GM19455 (cell line): ENCODE measurements around the gene TRPC4AP.
"Not testable (repeated sequence)": the region's sequence is repeated elsewhere in the genome, so short reads cannot be mapped to it uniquely, and the experiment has no call there.

Source experiments
- ATAC-seq: cut with Tn5 transposase; IDR thresholded peaks from one replicate; pipeline ENCODE4 v1.9.1; 2021; ENCODE audit not compliant: unreplicated experiment

Gene TRPC4AP

GRCh38 chr20:35092524-35093266 lies at the start of gene TRPC4AP:
TSS of gene TRPC4AP (minus strand) at chr20:35092807. CDS start at chr20:35092781, 26 bp downstream.
- ATAC-seq: peak; percentile 91

GRCh38 chr20:35135867-35136586 lies 43.4 kb upstream of the TRPC4AP start:
- no peak for ATAC-seq

- ATAC-seq: no peak
These were observed 42.3 kb upstream of the TRPC4AP start for GRCh38 chr20:35134880-35135279.

GRCh38 chr20:35134472-35134871 lies 41.9 kb upstream of the TRPC4AP start:
- ATAC-seq: no peak

- ATAC-seq: no peak
These were observed 41.1 kb upstream of the TRPC4AP start for GRCh38 chr20:35133735-35134134.

- no peak for ATAC-seq
These were observed 40.4 kb upstream of the TRPC4AP start for GRCh38 chr20:35133031-35133430.

- ATAC-seq: no peak
These were observed 39.3 kb upstream of the TRPC4AP start for GRCh38 chr20:35131934-35132333.

- no peak for ATAC-seq
These were observed 37.1 kb upstream of the TRPC4AP start for GRCh38 chr20:35129647-35130069.

- no peak for ATAC-seq
These were observed 33.1 kb upstream of the TRPC4AP start for GRCh38 chr20:35125753-35126152.

GRCh38 chr20:35122756-35123405 lies 30.3 kb upstream of the TRPC4AP start:
- no peak for ATAC-seq

- no peak for ATAC-seq
These were observed 28.6 kb upstream of the TRPC4AP start for GRCh38 chr20:35121186-35121585.

GRCh38 chr20:35120012-35120701 lies 27.6 kb upstream of the TRPC4AP start:
- ATAC-seq: no peak

- ATAC-seq: no peak
These were observed 25.0 kb upstream of the TRPC4AP start for GRCh38 chr20:35117629-35118028.

GRCh38 chr20:35117196-35117595 lies 24.6 kb upstream of the TRPC4AP start:
- ATAC-seq: no peak

GRCh38 chr20:35116258-35116657 lies 23.7 kb upstream of the TRPC4AP start:
- no peak for ATAC-seq

- no peak for ATAC-seq
These were observed 23.0 kb upstream of the TRPC4AP start for GRCh38 chr20:35115606-35116005.

- not testable (repeated sequence) for ATAC-seq
These were observed 19.7 kb upstream of the TRPC4AP start for GRCh38 chr20:35112276-35112675.

GRCh38 chr20:35111141-35111888 lies 18.7 kb upstream of the TRPC4AP start:
- ATAC-seq: no peak

GRCh38 chr20:35108921-35109320 lies 16.3 kb upstream of the TRPC4AP start:
- ATAC-seq: no peak

GRCh38 chr20:35106827-35107380 lies 14.3 kb upstream of the TRPC4AP start:
- no peak for ATAC-seq
